Activated naive CD4-positive, alpha-beta T cell treated with anti-CD3 and anti-CD28 coated beads, Interleukin-2, amount 50 U/mL, for 24 hours (primary cell): ENCODE measurements around the gene ZDHHC11.
"Not testable (repeated sequence)": the region's sequence is repeated elsewhere in the genome, so short reads cannot be mapped to it uniquely, and the experiment has no call there.

ENCODE experiments used
- H3K27ac Mint-ChIP-seq: one replicate; pipeline ENCODE4 v1.8.0; 2021; ENCODE audit warnings: mild to moderate bottlenecking, mixed read lengths
- H3K27me3 Mint-ChIP-seq: one replicate; pipeline ENCODE4 v1.8.0; 2021; ENCODE audit warnings: mixed read lengths
- H3K36me3 Mint-ChIP-seq: one replicate; pipeline ENCODE4 v1.8.0; 2021; ENCODE audit warnings: mixed read lengths
- H3K4me1 Mint-ChIP-seq: one replicate; pipeline ENCODE4 v1.8.0; 2021; ENCODE audit warnings: mixed read lengths
- H3K4me3 Mint-ChIP-seq: one replicate; pipeline ENCODE4 v1.8.0; 2021; ENCODE audit warnings: mild to moderate bottlenecking, mixed read lengths
- H3K9me3 Mint-ChIP-seq: one replicate; pipeline ENCODE4 v1.8.0; 2021; ENCODE audit warnings: mixed read lengths

The ZDHHC11 gene

DNA sequence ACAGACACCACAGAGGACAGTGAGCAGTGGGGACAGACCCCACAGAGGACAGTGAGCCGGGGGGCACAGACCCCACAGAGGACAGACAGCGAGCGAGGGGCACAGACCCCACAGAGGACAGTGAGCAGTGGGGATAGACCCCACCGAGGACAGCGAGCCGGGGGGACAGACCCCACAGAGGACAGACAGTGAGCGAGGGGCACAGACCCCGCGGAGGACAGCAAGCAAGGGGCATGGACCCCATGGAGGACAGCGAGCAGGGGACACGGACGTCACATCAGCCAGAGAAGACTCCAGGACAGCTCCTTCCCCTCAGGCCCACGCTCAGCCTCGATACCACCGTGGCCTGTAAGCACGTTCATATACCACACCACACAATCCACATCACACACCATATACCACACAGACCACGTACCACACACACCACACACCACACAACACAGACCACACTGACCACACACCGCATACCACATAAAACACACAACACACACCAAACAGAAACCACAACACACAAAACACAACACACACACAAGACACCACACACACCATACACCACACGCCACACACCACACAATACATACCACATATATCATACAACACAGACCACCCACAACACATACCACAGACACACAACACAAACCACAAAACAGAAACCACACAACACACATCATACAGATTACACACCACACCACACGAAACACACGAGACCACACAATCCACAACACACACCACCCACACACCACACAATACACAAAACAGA, 5.2 kb upstream of the ZDHHC11 start:
- no peaks in the 10 kb centered on the region for H3K4me1 Mint-ChIP-seq
- H3K27me3 Mint-ChIP-seq = peaks cover 2% of the 10 kb centered on the region
- no peak overlapping the region for H3K4me3 Mint-ChIP-seq
- H3K9me3 Mint-ChIP-seq = no peaks in the 10 kb centered on the region
- no peaks in the 10 kb centered on the region for H3K36me3 Mint-ChIP-seq
- H3K27ac Mint-ChIP-seq = no peak overlapping the region

GRCh38 chr5:854966-855743, 4.4 kb upstream of the ZDHHC11 start:
- no peaks in the 10 kb centered on the region for H3K36me3 Mint-ChIP-seq
- H3K4me3 Mint-ChIP-seq = no peak overlapping the region
- H3K27me3 Mint-ChIP-seq = peaks cover 2% of the 10 kb centered on the region
- H3K4me1 Mint-ChIP-seq = no peaks in the 10 kb centered on the region
- H3K27ac Mint-ChIP-seq = no peak overlapping the region
- no peaks in the 10 kb centered on the region for H3K9me3 Mint-ChIP-seq

GRCh38 chr5:854217-854616, 3.4 kb upstream of the ZDHHC11 start:
- H3K4me3 Mint-ChIP-seq = no peak overlapping the region
- H3K27me3 Mint-ChIP-seq = peaks cover 2% of the 10 kb centered on the region
- H3K36me3 Mint-ChIP-seq = no peaks in the 10 kb centered on the region
- no peaks in the 10 kb centered on the region for H3K4me1 Mint-ChIP-seq
- no peaks in the 10 kb centered on the region for H3K9me3 Mint-ChIP-seq
- no peak overlapping the region for H3K27ac Mint-ChIP-seq

DNA sequence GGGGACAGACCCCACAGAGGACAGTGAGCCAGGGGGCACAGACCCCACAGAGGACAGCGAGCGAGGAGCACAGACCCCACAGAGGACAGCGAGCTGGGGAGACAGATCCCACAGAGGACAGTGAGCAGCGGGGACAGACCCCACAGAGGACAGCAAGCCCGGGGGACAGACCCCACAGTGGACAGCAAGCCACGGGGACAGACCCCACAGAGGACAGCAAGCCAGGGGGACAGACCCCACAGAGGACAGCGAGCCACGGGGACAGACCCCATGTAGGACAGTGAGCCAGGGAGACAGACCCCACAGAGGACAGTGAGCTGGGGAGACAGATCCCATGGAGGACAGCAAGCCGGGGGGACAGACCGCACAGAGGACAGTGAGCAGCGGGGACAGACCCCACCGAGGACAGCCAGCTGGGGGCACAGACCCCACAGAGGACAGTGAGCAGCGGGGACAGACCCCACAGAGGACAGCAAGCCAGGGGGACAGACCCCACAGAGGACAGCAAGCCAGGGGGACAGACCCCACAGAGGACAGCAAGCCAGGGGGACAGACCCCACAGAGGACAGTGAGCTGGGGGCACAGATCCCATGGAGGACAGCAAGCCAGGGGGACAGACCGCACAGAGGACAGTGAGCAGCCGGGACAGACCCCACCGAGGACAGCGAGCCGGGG, 2.8 kb upstream of the ZDHHC11 start:
- H3K4me1 Mint-ChIP-seq, H3K9me3 Mint-ChIP-seq, H3K36me3 Mint-ChIP-seq, H3K4me3 Mint-ChIP-seq, H3K27me3 Mint-ChIP-seq, H3K27ac Mint-ChIP-seq: not testable (repeated sequence)

DNA sequence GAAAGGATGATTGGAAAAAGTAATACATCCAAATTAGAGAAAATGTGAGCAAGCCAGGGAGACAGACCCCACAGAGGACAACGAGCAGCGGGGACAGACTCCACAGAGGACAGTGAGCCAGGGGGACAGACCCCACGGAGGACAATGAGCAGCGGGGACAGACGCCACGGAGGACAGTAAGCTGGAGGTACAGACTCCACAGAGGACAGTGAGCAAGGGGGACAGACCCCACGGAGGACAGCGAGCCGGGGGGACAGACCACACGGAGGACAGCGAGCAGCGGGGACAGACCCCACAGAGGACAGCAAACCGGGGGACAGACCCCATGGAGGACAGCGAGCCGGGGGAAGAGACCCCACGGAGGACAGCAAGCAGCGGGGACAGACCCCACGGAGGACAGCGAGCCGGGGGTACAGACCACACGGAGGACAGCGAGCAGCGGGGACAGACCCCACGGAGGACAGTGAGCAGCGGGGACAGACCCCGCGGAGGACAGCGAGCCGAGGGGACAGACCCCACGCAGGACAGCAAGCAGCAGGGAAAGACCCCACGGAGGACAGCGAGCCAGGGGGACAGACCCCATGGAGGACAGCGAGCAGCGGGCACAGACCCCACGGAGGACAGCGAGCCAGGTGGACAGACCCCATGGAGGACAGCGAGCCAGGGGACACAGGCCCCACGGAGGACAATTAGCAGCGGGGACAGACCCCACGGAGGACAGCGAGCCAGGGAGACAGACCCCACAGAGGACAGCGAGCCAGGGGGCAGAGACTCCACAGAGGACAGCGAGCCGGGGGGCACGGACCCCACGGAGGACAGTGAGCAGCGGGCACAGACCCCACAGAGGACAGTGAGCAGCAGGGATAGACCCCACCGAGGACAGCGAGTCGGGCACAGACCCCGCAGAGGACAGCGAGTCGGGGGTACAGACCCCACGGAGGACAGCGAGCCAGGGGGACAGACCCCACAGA, 1.9 kb upstream of the ZDHHC11 start:
- Mint-ChIP-seq H3K4me3 (no peak overlapping the region), H3K27me3 (peaks cover 2% of the 10 kb centered on the region), H3K27ac (no peak overlapping the region)

GRCh38 chr5:852018-852417, 1.2 kb upstream of the ZDHHC11 start:
- H3K27ac Mint-ChIP-seq = peak overlapping the region; percentile 49
- no peaks in the 10 kb centered on the region for H3K36me3 Mint-ChIP-seq
- H3K27me3 Mint-ChIP-seq = peaks cover 2% of the 10 kb centered on the region
- H3K9me3 Mint-ChIP-seq = no peaks in the 10 kb centered on the region
- H3K4me3 Mint-ChIP-seq = no peak overlapping the region
- no peaks in the 10 kb centered on the region for H3K4me1 Mint-ChIP-seq

More for the DNA sequence above, 1.9 kb upstream of the ZDHHC11 start:
- no peaks in the 10 kb centered on the region for H3K4me1 Mint-ChIP-seq
- no peaks in the 10 kb centered on the region for H3K9me3 Mint-ChIP-seq
- H3K36me3 Mint-ChIP-seq = no peaks in the 10 kb centered on the region

DNA sequence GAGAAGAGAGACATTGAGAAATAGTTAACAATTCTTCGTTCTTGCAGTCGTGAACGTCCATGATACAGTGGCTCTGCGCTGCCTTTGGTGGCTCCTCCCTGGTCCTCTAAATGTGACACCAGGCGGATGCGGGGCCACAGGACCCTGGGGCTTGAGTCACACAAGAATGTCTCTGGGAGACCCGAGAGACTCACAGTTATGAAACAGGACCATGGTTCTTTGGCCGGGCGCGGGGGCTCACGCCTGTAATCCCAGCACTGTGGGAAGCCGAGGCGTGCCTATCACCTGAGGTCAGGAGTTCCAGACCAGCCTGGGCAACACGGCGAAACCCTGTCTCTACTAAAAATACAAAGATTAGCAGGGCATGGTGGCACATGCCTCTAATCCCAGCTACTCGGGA, 767 bp upstream of the ZDHHC11 start:
- H3K4me1 Mint-ChIP-seq = no peaks in the 10 kb centered on the region
- no peak overlapping the region for H3K27ac Mint-ChIP-seq
- no peaks in the 10 kb centered on the region for H3K36me3 Mint-ChIP-seq
- no peaks in the 10 kb centered on the region for H3K9me3 Mint-ChIP-seq
- no peak overlapping the region for H3K4me3 Mint-ChIP-seq
- H3K27me3 Mint-ChIP-seq = peaks cover 2% of the 10 kb centered on the region

GRCh38 chr5:851076-851475, 290 bp upstream of the ZDHHC11 start:
- H3K27ac Mint-ChIP-seq = no peak overlapping the region
- no peaks in the 10 kb centered on the region for H3K4me1 Mint-ChIP-seq
- H3K9me3 Mint-ChIP-seq = no peaks in the 10 kb centered on the region
- no peak overlapping the region for H3K4me3 Mint-ChIP-seq
- no peaks in the 10 kb centered on the region for H3K36me3 Mint-ChIP-seq
- peaks cover 2% of the 10 kb centered on the region for H3K27me3 Mint-ChIP-seq

DNA sequence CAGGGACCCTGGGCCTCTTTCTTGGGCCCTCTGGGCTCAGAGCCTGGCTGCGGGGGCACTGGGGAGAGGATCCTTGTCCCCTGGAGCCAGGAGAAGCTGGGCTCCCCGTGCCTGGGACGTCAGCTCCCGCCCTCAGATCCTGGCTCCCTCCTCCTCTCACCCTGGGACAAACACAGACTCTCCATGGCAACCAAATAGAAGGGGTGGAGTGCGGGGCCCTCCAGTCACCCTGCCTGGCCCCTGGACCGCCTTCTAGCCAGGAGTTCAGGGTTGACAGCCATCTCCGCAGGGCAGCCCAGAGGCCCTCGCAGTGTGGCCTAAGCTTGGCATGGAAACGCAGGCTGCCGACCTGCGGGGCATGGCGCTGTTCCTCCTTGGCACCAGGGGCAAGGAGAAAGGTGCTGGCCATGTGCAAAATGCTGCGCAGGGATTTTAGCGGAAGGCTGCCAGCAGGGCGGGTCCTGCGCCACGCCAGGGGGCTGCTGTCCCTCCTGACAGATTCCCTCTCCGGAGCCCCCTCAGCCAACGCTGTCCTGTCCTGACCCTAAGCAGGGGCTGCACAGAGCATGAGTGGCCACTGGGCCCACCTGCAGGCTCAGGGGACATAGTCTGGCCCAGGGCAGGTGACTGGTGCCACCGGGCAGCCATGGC, 1.0 kb downstream of the ZDHHC11 start:
- Mint-ChIP-seq H3K9me3 (no peaks in the 10 kb centered on the region), H3K4me1 (no peaks in the 10 kb centered on the region), H3K36me3 (no peaks in the 10 kb centered on the region), H3K4me3 (no peak overlapping the region), H3K27me3 (peaks cover 3% of the 10 kb centered on the region), H3K27ac (no peak overlapping the region)

GRCh38 chr5:848671-849111, 2.1 kb downstream of the ZDHHC11 start:
- H3K9me3 Mint-ChIP-seq = no peaks in the 10 kb centered on the region
- H3K27ac Mint-ChIP-seq = no peak overlapping the region
- no peak overlapping the region for H3K4me3 Mint-ChIP-seq
- H3K36me3 Mint-ChIP-seq = no peaks in the 10 kb centered on the region
- peaks cover 3% of the 10 kb centered on the region for H3K27me3 Mint-ChIP-seq
- H3K4me1 Mint-ChIP-seq = no peaks in the 10 kb centered on the region

- H3K36me3 Mint-ChIP-seq, H3K4me1 Mint-ChIP-seq, H3K27ac Mint-ChIP-seq, H3K27me3 Mint-ChIP-seq, H3K9me3 Mint-ChIP-seq, H3K4me3 Mint-ChIP-seq: not testable (repeated sequence)
These were observed 3.0 kb downstream of the ZDHHC11 start for GRCh38 chr5:847736-848135.

DNA sequence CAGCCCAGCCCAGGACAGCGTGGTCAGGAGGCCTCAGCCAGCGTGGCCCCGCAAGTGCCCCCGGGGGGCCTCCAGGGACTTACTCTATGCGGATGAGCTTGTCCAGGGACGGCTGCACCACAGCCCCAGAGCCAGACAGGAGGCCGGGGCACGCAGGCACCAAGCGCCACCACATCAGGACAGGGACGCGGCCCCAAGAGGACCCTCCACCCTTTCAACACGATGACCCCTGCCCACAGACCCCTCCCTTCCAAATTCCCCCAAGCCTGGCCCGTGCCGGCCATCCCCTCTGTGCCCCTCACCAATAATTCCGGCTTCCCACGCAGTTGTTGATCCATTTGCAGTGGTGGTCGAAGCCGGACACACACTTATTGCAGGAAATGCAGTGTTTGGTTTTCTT, 3.6 kb downstream of the ZDHHC11 start:
- H3K36me3 Mint-ChIP-seq, H3K4me1 Mint-ChIP-seq, H3K9me3 Mint-ChIP-seq, H3K27me3 Mint-ChIP-seq, H3K27ac Mint-ChIP-seq, H3K4me3 Mint-ChIP-seq: not testable (repeated sequence)

GRCh38 chr5:846602-847091, 4.1 kb downstream of the ZDHHC11 start:
- H3K27ac Mint-ChIP-seq, H3K9me3 Mint-ChIP-seq, H3K27me3 Mint-ChIP-seq, H3K4me1 Mint-ChIP-seq, H3K36me3 Mint-ChIP-seq, H3K4me3 Mint-ChIP-seq: not testable (repeated sequence)

DNA sequence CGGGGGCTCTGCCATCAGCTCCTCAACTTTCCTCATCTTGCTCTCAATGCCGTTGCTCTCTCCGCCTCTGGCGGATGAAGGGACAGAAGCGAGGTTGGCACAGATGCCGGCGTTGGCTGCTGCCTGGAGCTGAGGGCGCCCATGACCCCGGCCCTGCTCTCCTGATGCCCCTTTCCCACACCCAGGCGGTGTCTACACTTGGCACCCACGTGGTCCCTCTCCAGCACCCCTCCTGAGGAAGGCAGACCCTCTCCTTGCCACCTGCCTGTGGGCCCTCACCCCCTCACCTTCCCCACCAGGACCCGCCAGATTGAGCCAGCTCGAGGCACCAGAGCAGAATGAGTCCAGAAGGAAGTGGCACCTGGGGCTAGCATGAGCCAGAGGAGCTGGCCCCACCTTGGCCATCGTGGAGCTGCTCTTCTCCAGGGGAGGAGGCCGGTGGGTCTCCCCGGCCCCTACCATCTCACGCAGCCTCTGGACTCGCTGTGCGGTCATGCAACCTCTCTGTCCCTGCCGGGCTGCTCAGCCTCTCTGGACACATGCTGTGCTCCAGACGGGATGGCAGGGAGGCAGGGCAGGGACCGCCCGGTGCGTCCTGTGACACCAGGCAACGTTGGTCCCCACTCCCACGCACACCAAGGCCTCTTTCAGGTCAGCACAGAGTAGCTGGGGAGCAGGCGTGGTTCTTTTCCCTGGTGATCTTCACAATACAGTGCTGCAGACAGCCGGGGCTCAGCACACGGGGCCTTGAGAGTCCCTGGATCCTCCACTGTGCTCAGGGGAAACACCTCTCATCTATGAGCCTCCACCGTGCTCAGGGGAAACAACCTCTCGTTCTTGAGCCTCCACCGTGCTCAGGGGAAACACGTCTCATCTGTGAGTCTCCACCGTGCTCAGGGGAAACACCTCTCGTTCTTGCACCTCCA, 4.8 kb downstream of the ZDHHC11 start:
- not testable (repeated sequence) for H3K9me3 Mint-ChIP-seq, H3K27me3 Mint-ChIP-seq, H3K4me3 Mint-ChIP-seq

More for the DNA sequence above, 4.8 kb downstream of the ZDHHC11 start:
- H3K4me1 Mint-ChIP-seq, H3K27ac Mint-ChIP-seq, H3K36me3 Mint-ChIP-seq: not testable (repeated sequence)
